ENCODE data around the gene ANKRD36.
"Not testable (repeated sequence)": the region's sequence is repeated elsewhere in the genome, so short reads cannot be mapped to it uniquely, and the experiment has no call there.

ANKRD36 gene

DNA sequence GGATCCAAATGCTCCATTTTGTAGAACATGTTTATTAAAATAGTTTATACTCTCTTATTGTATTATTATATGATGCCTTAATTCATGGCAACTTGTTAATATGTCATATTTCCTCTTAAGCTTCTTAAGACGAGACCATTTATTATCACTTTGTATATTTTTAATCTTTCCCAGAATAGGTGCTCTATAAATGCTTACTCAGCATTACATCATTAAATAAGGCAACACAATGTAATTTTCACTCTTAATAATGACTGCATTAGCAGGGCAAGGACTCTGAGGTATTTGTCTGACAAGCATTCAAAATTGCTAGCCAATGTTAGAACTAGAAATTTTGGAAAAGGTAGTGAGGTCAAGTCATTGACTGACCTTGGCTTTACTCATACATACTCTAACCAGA, 180.7 kb downstream of the ANKRD36 start:
- H3K9me3 ChIP-seq (ENCODE audit: control insufficient read depth, insufficient read depth, low read depth, low read length); H3K4me3 ChIP-seq (ENCODE audit: low read depth, low read length); H3K36me3 ChIP-seq (ENCODE audit: control insufficient read depth in 2 of 2, insufficient read depth in 1 of 2, low read length in 2 of 2); H3K27ac ChIP-seq (ENCODE audit: extremely low read depth, low read depth, low read length); H3K4me1 ChIP-seq (ENCODE audit: control insufficient read depth, insufficient read depth, low read length); POLR2A ChIA-PET; CTCF ChIA-PET: not testable (repeated sequence)

Measured in HEK293 (cell line).